Mesenchymal stem cell (in vitro differentiated cells and primary cell): ENCODE data around the gene BAIAP2.

Source experiments
- DNase-seq: peaks from one replicate; pipeline ENCODE4 v3.0.0-alpha.2; 2013
- H2AFZ ChIP-seq: one replicate; pipeline ENCODE4 v1.6.1; 2013; ENCODE audit warnings: low read depth, mild to moderate bottlenecking, control low read depth, inconsistent platforms, low read length, moderate library complexity
- H2AK5ac ChIP-seq: 2 replicates; pipeline ENCODE4 v1.6.1; 2013; ENCODE audit warnings: low read length, moderate library complexity, mild to moderate bottlenecking, inconsistent platforms; ENCODE audit not compliant: severe bottlenecking
- H2BK120ac ChIP-seq: one replicate; pipeline ENCODE4 v1.6.1; 2013; ENCODE audit warnings: low read depth, mild to moderate bottlenecking, inconsistent platforms, low read length, moderate library complexity
- H2BK12ac ChIP-seq, 2 experiments: one replicate each; pipeline ENCODE4 v1.6.1; 2013; ENCODE audit warnings: inconsistent platforms in 2 of 2, low read length in 2 of 2, mild to moderate bottlenecking in 2 of 2, moderate library complexity in 2 of 2, control low read depth in 1 of 2
- H2BK15ac ChIP-seq: one replicate; pipeline ENCODE4 v1.6.1; 2013; ENCODE audit warnings: mild to moderate bottlenecking, low read depth, inconsistent platforms; ENCODE audit not compliant: poor library complexity, severe bottlenecking
- H2BK5ac ChIP-seq: 2 replicates; pipeline ENCODE4 v1.6.1; 2013; ENCODE audit warnings: low read depth, mild to moderate bottlenecking, low read length, control low read depth, inconsistent platforms; ENCODE audit not compliant: poor library complexity, severe bottlenecking
- H3K14ac ChIP-seq, 2 experiments: one replicate each; pipeline ENCODE4 v1.6.1; 2013; ENCODE audit warnings: inconsistent platforms in 2 of 2, low read length in 2 of 2, control low read depth in 1 of 2, mild to moderate bottlenecking in 1 of 2, moderate library complexity in 1 of 2
- H3K18ac ChIP-seq, 2 experiments: one replicate each; pipeline ENCODE4 v1.6.1; 2013; ENCODE audit warnings: inconsistent platforms in 2 of 2, low read length in 2 of 2, control low read depth in 1 of 2, low read depth in 1 of 2, mild to moderate bottlenecking in 1 of 2
- H3K23ac ChIP-seq, 2 experiments: one replicate each; pipeline ENCODE4 v1.6.1; 2013; ENCODE audit warnings: inconsistent platforms in 2 of 2, low read length in 2 of 2, mild to moderate bottlenecking in 2 of 2, moderate library complexity in 2 of 2, control low read depth in 1 of 2
- H3K27ac ChIP-seq: 2 replicates; pipeline ENCODE4 v1.5.1; 2013; ENCODE audit warnings: mild to moderate bottlenecking, moderate library complexity, low read length, control low read depth, inconsistent platforms; ENCODE audit not compliant: poor library complexity, severe bottlenecking
- H3K27me3 ChIP-seq, 2 experiments: 2 replicates each; pipeline versions ENCODE4 v1.6.1 to v1.7.0; 2013; ENCODE audit warnings: low read length in 2 of 2, mild to moderate bottlenecking in 2 of 2, moderate library complexity in 2 of 2, control low read depth in 1 of 2, inconsistent platforms in 1 of 2; ENCODE audit not compliant: control insufficient read depth in 1 of 2, insufficient read depth in 1 of 2
- H3K36me3 ChIP-seq, 2 experiments: 2 replicates each; pipeline versions ENCODE4 v1.6.1 to v1.7.0; 2013; ENCODE audit warnings: low read length in 2 of 2, control low read depth in 1 of 2, inconsistent platforms in 1 of 2, low read depth in 1 of 2, mild to moderate bottlenecking in 1 of 2; ENCODE audit not compliant: insufficient read depth in 2 of 2, control insufficient read depth in 1 of 2
- H3K4ac ChIP-seq, 2 experiments: one replicate each; pipeline ENCODE4 v1.6.1; 2013; ENCODE audit warnings: inconsistent platforms in 2 of 2, low read length in 2 of 2, mild to moderate bottlenecking in 2 of 2, moderate library complexity in 2 of 2, control low read depth in 1 of 2, low read depth in 1 of 2
- H3K4me1 ChIP-seq: 2 replicates; pipeline ENCODE4 v1.6.1; 2013; ENCODE audit warnings: low read depth, low read length, control low read depth; ENCODE audit not compliant: control insufficient read depth, insufficient read depth
- H3K4me2 ChIP-seq: 2 replicates; pipeline ENCODE4 v1.6.1; 2013; ENCODE audit warnings: low read length, mild to moderate bottlenecking, inconsistent platforms; ENCODE audit not compliant: poor library complexity, severe bottlenecking
- H3K4me3 ChIP-seq, 2 experiments: 2 replicates each; pipeline versions ENCODE4 v1.5.1 to v1.7.0; 2013; ENCODE audit warnings: low read length in 2 of 2, mild to moderate bottlenecking in 2 of 2, control low read depth in 1 of 2, low read depth in 1 of 2; ENCODE audit not compliant: insufficient read depth in 1 of 2
- H3K79me1 ChIP-seq: replicated peaks from 2 replicates; pipeline ENCODE4 v1.6.1; 2013; ENCODE audit warnings: mild to moderate bottlenecking, control low read depth, low read length, inconsistent platforms; ENCODE audit not compliant: poor library complexity, severe bottlenecking
- H3K9ac ChIP-seq: 2 replicates; pipeline ENCODE4 v1.7.0; 2013; ENCODE audit warnings: mild to moderate bottlenecking, low read length, moderate library complexity
- H3K9me3 ChIP-seq: 2 replicates; pipeline ENCODE4 v1.7.0; 2013; ENCODE audit warnings: mild to moderate bottlenecking, low read length; ENCODE audit not compliant: control insufficient read depth
- H4K8ac ChIP-seq: one replicate; pipeline ENCODE4 v1.6.1; 2013; ENCODE audit warnings: inconsistent platforms, mild to moderate bottlenecking, low read length, moderate library complexity
- H4K91ac ChIP-seq: one replicate; pipeline ENCODE4 v1.6.1; 2013; ENCODE audit warnings: mild to moderate bottlenecking, low read length, inconsistent platforms
- WGBS: methylation state at CpG from one replicate; pipeline ENCODE4 v1.1.7; 2013; ENCODE audit warnings: mixed read lengths; 5-methylcytosine and 5-hydroxymethylcytosine counted together

Gene BAIAP2

GRCh38 chr17:81000631-81001357, 34.2 kb upstream of the BAIAP2 start:
- Histone ChIP-seq H4K8ac (no peak overlapping the region), H3K14ac (no peak overlapping the region), H2BK15ac (no peak overlapping the region), H3K4me2 (no peak overlapping the region), H3K9ac (no peak overlapping the region), H3K27me3 (peaks cover 32 to 35% of the 10 kb centered on the region in 2 experiments), H2BK12ac (no peak overlapping the region), H3K4me3 (no peak overlapping the region), H3K23ac (no peak overlapping the region), H3K4me1 (peaks cover 12% of the 10 kb centered on the region), H2BK5ac (no peak overlapping the region), H3K9me3 (no peaks in the 10 kb centered on the region), H3K79me1 (no peaks in the 10 kb centered on the region), H3K4ac (no peak overlapping the region), H2AFZ (no peak overlapping the region), H2AK5ac (no peak overlapping the region), H2BK120ac (no peak overlapping the region), H3K27ac (no peak overlapping the region), H3K18ac (no peak overlapping the region), H3K36me3 (peaks cover 40 to 51% of the 10 kb centered on the region in 2 experiments), H4K91ac (peak overlapping the region; percentile 4)
- WGBS: 89% methylated on average over 18 of the region's 18 CpGs
- no peak for DNase-seq

GRCh38 chr17:81002013-81002384, 33.0 kb upstream of the BAIAP2 start:
- Histone ChIP-seq H3K36me3 (peaks cover 29 to 39% of the 10 kb centered on the region in 2 experiments), H3K9ac (no peak overlapping the region), H4K8ac (no peak overlapping the region), H3K23ac (no peak overlapping the region), H2BK15ac (no peak overlapping the region), H3K79me1 (no peaks in the 10 kb centered on the region), H3K27ac (no peak overlapping the region), H3K18ac (no peak overlapping the region), H3K9me3 (no peaks in the 10 kb centered on the region), H2AK5ac (no peak overlapping the region), H3K27me3 (peaks cover 40 to 45% of the 10 kb centered on the region in 2 experiments), H3K14ac (no peak overlapping the region), H2AFZ (no peak overlapping the region), H2BK12ac (no peak overlapping the region), H2BK5ac (no peak overlapping the region), H3K4me2 (no peak overlapping the region), H4K91ac (no peak overlapping the region), H3K4me3 (no peak overlapping the region), H2BK120ac (no peak overlapping the region), H3K4ac (no peak overlapping the region), H3K4me1 (peaks cover 12% of the 10 kb centered on the region)
- WGBS: 89% methylated on average over 10 of the region's 10 CpGs
- no peak for DNase-seq

GRCh38 chr17:81002409-81003361, 32.3 kb upstream of the BAIAP2 start:
- peak; percentile 40 for DNase-seq
- no peak overlapping the region for H3K9ac ChIP-seq
- no peak overlapping the region for H3K4me2 ChIP-seq
- H2BK5ac ChIP-seq: no peak overlapping the region
- no peak overlapping the region for H3K23ac ChIP-seq
- peak overlapping the region in 1 of 2 experiments; percentile 45 for H3K4me3 ChIP-seq
- no peaks in the 10 kb centered on the region for H3K9me3 ChIP-seq
- H4K8ac ChIP-seq: peak overlapping the region; percentile 29
- WGBS: 65% methylated on average over 18 of the region's 21 CpGs
- no peak overlapping the region for H2BK120ac ChIP-seq
- no peak overlapping the region for H3K18ac ChIP-seq
- no peak overlapping the region for H3K27ac ChIP-seq
- H3K36me3 ChIP-seq: peaks cover 22 to 32% of the 10 kb centered on the region in 2 experiments
- no peak overlapping the region for H3K4ac ChIP-seq
- H2AK5ac ChIP-seq: no peak overlapping the region
- H3K27me3 ChIP-seq: peaks cover 40 to 45% of the 10 kb centered on the region in 2 experiments
- no peak overlapping the region for H2BK15ac ChIP-seq
- H2BK12ac ChIP-seq: no peak overlapping the region
- H4K91ac ChIP-seq: no peak overlapping the region
- H3K4me1 ChIP-seq: peaks cover 12% of the 10 kb centered on the region
- H3K79me1 ChIP-seq: no peaks in the 10 kb centered on the region
- peak overlapping the region in 1 of 2 experiments; percentile 56 for H3K14ac ChIP-seq
- no peak overlapping the region for H2AFZ ChIP-seq
